NCI-H2171 (cell line): ENCODE data around the gene ATG9A.

ENCODE experiments used
- DNase-seq: peaks from one replicate; lab custom pipeline; 2025; lab: John Stamatoyannopoulos, UW

Gene ATG9A

DNA sequence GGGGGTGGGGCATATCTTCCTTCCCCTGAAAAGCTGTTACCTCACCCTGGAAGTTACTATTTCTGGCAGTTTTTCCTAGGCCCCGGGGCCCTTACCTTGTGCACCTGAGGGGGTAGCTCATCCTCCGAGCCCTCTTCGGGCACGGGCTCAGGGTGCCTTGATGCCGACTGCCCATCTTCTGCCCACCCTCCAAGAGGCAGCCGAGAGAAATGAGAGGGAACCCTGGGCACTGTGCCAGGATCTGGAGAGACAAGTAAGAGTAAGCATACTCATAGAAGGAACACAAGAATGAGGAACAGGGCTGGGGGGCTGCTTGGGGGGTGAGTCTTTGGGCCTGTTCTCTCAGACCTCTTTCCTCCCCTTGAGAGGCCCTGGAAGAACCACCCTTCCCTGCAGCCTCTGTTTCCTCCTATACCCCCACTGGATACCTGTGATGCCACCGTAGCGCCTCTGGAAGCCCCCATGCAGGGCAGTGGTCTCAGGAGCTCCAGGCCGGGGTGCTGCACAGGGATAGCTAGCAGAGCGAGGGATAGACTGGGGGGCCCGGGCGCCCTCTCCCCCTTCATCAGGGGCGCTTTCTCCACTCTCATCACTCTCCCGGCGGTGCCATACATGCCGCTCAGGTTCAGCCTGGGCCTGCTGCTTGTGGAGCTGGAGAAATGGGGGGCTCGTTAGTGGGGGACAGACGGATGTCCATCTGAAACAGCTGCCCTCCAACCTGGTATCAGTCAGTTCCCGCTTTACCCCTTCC is 8.6 kb downstream of the ATG9A start:
- DNase-seq, result no peak

DNA sequence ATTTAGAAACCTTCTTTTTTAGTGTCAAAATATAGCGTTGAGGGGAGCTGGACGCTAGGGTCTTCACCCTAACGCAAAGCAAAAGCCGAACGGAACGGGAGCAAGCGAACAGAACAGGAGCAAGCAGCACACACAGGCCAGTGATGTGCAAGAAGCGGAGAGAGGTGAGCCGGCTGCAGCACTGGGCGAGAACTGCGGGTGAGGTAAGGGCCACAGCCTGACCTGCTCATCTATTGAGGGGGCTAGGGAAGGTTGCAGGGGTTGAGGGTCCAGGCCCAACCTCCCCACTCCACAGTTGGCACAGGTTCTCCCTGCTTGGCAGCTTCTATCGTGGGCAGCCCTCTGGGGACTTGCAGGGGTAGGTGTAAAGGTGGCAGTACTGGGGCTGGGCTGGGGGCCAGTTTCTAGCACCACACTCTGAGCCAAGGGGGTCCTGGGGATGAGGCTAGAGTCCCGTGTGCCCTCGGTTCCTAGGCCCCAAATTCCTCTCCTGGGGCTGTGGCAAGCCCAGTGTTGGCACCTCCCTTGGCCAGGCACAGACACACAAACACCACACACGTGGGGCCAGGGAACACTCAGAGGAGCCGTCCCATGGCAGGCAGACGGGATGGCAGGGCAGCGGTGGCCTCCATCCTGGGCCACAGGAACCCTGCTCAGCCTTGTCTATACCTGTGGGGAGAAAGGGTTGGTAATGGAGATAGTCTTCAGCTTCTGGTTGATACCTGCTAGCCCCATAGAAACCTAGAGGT is 9.5 kb downstream of the ATG9A start:
- DNase-seq, result no peak

GRCh38 chr2:219218732-219219701 is 10.4 kb downstream of the ATG9A start, which contains the start of gene ABCB6:
ABCB6 (minus strand) TSS chr2:219218958; CDS start chr2:219218673, 285 bp downstream.
- peak; percentile 95 for DNase-seq

- peak; percentile 53 for DNase-seq
These were observed 11.2 kb downstream of the ATG9A start for GRCh38 chr2:219218217-219218731.

GRCh38 chr2:219216535-219216915 is 12.9 kb downstream of the ATG9A start:
- DNase-seq, result no peak

DNA sequence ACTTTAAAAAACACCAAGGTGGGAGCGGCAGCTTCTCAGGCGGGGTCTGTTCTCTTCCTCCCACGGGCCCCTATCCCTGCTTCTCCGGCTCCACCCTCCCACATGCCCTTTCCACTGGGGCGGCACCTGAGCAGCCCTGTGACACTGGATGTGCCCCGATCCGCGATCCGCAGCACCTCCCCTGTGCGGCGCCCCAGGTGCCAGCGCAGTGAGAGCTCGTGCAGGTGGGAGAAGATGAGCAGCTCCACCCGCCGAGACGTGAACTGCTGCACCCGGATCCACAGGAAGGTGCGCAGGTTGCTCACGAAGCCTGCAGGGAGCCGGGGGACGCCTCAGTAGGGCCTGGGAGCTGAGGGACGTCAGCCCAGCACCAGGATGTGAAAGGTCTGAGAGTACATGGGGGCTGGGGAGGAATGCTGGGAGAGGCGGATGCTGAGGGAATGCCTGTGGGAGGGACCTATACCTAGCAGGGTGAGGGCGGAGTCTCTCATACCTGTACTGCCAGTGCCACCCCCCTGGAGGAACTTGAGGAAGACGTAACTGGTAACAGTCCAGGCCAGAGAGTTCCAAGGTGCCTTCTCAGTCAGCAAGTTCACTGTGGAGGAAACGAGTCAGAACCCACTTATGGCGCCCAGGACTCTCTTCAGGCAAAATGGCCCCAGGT is 13.4 kb downstream of the ATG9A start:
- no peak for DNase-seq

DNA sequence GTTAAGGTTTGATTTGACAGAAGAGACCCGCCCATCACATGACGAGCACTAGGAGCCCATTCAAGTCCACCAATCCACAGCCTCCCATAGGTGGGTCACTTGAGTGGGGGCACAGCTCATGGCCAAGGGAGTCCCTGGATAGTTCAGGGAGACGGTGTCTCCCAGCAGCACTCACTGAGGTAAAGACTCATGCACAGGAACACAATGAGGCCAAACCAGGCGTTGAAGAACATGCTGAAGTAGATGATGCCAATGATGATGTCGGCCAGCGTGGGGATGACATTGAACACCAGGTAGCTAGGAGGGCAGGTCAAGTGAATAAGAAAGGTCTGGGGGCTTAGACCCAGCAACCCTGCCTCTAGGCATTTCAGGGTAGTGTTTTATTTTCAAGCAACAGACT is 14.7 kb downstream of the ATG9A start:
- no peak for DNase-seq

DNA sequence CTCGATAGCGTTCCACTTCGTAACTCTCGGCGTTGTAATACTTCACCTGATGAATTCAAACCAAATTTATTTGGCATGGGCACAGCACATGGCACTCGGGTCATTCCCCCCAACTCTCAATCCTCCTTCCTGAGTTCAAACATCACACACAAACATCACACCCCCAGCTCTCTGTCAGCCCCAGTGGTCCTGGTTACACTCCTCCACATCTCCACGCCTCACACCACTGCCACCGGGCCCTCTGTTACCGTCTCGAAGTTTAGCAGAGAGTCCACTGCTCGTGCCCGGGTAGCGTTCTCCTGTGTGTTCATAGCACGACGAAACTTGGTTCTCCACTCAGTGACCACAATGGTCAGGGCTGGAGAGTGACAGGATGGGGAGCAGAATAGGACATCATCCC is 15.3 kb downstream of the ATG9A start:
- no peak for DNase-seq

DNA sequence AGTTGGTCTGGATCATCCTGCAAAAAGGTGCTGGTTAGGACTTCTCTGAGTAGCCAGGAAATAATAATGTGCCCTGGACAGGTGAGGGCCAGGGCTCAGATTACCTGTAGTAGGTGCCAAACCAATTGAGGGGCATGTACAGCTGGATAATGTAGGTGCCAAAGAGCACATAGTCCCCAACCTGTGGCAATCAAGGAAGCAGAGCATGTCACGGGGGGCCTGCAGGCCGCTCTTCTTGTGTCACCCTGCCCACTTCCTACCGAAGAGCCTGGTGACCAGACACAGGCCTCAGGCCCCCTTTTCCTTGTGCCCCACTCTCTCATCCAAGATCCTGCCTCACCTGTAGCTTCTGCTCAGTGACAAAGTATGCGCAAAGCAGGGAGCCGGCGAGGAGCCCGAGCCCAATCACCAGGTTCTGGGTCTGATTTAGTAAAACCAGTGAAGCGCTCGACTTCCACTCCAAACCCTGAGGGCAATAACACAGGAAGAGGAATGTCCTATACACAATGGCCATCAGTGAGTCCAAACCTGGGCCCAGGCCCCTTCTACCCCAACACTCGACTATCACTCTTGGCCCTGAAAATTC is 15.9 kb downstream of the ATG9A start:
- no peak for DNase-seq

- DNase-seq, result no peak
These were observed 16.4 kb downstream of the ATG9A start for GRCh38 chr2:219213026-219213415.

GRCh38 chr2:219210886-219211362 is 18.5 kb downstream of the ATG9A start:
- no peak for DNase-seq

DNA sequence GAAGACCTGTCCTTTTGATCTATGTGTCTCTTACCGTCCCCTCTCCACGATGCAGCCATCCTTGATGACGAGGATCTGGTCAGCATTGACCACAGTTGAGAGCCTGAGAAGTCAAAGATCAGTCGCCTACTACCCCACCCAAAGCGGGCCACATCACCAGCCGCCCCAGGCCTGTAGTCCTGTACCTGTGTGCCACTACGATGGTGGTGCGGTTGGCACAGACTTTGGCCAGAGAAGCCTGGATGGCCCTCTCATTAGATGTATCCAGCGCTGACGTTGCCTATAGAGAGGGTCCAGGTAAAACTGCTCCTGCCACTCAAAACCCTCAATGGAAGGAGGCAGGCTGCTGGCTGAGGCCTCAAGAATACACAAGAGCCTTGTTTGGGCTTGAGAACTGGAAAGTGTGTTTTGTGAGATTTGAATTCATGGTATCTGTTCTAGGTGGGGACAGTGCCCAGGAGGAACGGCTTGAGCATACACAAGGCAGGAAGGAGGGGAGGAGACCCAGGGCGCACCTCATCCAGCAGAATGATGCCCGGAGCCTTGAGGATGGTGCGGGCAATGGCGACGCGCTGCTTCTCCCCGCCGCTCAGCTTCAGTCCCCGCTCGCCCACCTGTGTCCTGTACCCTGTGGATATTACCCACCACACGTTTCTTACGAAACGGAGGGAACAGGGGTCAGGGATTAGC is 19.1 kb downstream of the ATG9A start:
- no peak for DNase-seq

DNA sequence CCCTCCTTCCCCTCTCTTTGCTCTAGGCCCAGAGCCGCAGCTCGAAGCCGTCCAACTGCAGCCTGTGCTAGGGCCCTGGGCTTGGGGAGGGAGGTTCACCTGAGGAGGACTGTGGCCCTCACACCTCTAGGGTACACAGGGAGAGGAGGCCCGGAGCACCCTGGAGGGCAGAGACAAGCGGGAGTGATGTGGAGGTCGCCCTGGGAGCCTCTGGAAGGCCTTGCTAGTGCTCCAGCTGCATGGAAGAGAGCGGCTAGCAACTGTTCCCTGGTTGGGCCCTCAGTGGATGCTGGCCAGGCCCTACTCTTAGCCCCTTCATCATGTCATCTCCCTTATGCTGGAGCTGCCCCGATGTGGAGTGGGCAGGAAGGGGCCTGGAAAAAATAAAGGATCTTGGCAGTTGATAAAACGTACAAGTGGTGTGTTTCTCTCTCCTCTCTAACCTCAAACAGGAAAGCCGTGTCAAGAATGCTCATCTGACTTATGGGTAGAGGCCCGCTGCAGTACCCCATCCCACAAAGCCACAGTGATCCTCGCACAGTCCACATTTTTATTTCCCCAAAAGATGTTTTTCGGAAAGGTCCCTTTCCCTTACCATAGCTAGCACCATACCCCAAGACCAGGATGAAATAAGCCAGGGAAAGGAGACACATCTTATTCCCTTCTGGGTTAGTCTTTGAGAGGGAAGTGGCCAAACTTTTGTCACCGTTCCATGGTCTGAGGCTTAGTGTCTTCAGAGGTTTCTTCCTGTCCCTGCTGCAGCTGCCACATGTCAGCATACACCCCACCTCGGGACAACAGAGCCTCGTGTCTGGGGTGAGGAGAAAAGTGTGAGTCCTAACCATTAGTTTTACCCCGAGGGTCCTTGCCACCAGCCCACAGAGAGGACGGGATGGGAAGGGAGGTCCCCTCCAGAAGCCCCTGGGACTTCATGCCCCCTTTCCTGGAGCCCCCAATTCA is 19.9 kb downstream of the ATG9A start:
- no peak for DNase-seq

GRCh38 chr2:219207884-219208740 is 21.3 kb downstream of the ATG9A start:
- no peak for DNase-seq

GRCh38 chr2:219207134-219207883 is 22.1 kb downstream of the ATG9A start:
- DNase-seq, result no peak

DNA sequence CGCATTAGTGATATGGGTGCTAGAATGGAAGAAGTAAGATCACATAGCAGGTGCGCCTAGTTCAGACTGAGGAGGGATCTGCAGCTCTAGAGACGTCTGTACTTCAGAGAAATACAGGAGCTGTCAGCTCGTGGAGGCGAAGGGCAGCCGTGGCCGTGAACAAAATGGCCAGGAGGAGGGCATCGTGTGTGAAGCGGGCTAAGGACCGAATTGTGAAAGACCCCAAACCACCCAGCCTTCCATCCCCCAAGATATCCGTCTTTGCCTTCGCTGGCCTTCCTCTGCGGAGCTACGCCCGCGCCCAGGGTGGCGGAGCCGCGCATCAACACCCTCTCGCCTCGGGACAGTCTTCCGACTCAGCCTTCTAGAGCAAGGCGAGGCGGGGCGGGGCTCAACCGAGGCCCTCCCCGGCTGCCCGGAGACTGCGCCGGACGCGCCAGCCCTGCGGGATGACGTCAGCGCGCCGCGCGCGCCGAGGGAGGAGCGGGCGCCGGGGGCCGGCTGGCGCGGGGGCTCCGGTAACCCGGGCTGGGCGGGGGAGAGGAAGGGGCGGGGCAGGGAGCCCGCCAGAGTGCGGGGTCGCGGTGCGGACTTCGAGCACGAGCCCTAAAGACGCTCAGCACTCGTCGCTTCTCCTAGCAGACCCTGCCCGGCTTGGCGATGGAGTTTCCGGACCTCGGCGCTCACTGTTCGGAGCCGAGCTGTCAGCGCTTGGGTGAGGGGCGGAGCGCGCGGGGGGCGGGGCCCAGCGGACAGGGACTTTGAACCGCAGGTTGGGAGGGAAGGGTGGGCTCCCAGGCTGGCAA is 22.9 kb downstream of the ATG9A start, which contains the start of gene ZFAND2B:
ZFAND2B (plus strand) TSS at position 455 of the 806 bp plus-strand sequence; CDS start at position 661, 206 bp downstream.
- DNase-seq, result peak; percentile 92

DNA sequence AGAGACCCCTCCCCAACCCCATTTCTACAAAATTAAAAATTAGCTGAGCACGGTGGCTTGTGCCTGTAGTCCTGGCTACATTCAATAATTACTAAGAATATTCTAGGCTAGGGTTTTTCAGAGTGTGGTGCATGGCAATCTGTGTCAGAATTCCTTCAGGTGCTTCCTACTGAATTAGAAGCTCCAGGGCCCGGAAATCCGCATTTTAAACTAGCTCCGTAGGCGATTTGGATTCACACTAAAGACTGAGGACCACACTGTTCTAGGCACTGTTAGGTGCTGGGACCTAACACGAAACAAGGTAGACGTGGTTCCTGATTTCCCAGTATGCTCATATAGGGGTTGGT is 23.5 kb downstream of the ATG9A start:
- DNase-seq, result no peak
